H1 (cell line): ENCODE measurements around the gene TMEM97. TPM values are rescaled to one million over a fixed set of nuclear protein-coding genes. Genes with fewer than 3 reads are reported as not detected.

Experiments
- CTCF ChIA-PET: fragments of 300-600 bp; sonication (Branson Sonifier 250); formaldehyde crosslinking; loops from one replicate; lab custom pipeline; 2021; ENCODE audit not compliant: partially characterized antibody; lab: Charles Lee
- POLR2A ChIA-PET: fragments of 300-600 bp; sonication (Branson Sonifier 250); formaldehyde crosslinking; loops from one replicate; lab custom pipeline; 2021; ENCODE audit warnings: inconsistent platforms; ENCODE audit not compliant: partially characterized antibody; lab: Charles Lee
- DNase-seq, 2 experiments: peaks; one replicate each; pipeline versions ENCODE4 v3.0.0 to v3.0.0-alpha.2; 2010 to 2022; ENCODE audit warnings: low spot score in 2 of 2, low read depth in 1 of 2, mixed read lengths in 1 of 2
- FAIRE-seq: peaks from 2 replicates; lab custom pipeline; 2011; peaks lifted over from hg19 to GRCh38; lab: Jason Lieb, UNC
- H2AFZ ChIP-seq: 2 replicates; pipeline ENCODE4 v1.8.1; 2012; ENCODE audit warnings: low read length, inconsistent platforms
- H2AK5ac ChIP-seq: 2 replicates; pipeline ENCODE4 v1.6.1; 2013; ENCODE audit warnings: low read depth, low read length
- H2BK120ac ChIP-seq: replicated peaks from 2 replicates; pipeline ENCODE3; 2013; ENCODE audit warnings: low read depth, low read length, inconsistent platforms
- H2BK12ac ChIP-seq: 2 replicates; pipeline ENCODE4 v1.6.1; 2013; ENCODE audit warnings: low read depth, low read length
- H2BK15ac ChIP-seq: 2 replicates; pipeline ENCODE4 v1.6.1; 2013; ENCODE audit warnings: low read length
- H2BK20ac ChIP-seq: 2 replicates; pipeline ENCODE4 v1.6.1; 2013; ENCODE audit warnings: low read length
- H2BK5ac ChIP-seq: 2 replicates; pipeline ENCODE4 v1.6.1; 2013; ENCODE audit warnings: low read depth, low read length
- H3K14ac ChIP-seq: 2 replicates; pipeline ENCODE4 v1.6.1; 2013; ENCODE audit warnings: inconsistent platforms; ENCODE audit not compliant: insufficient read length
- H3K18ac ChIP-seq: 2 replicates; pipeline ENCODE4 v1.6.1; 2013; ENCODE audit warnings: low read length; ENCODE audit errors: extremely low read depth
- H3K23ac ChIP-seq: 2 replicates; pipeline ENCODE4 v1.6.1; 2013; ENCODE audit warnings: inconsistent platforms; ENCODE audit not compliant: insufficient read length
- H3K23me2 ChIP-seq: 2 replicates; pipeline ENCODE4 v1.6.1; 2013; ENCODE audit warnings: low read depth, low read length
- H3K27ac ChIP-seq: 2 replicates; pipeline ENCODE4 v1.6.1; 2011; ENCODE audit warnings: low read depth, low read length, inconsistent platforms
- H3K27me3 ChIP-seq, 4 experiments: replicated peaks in 1 of 4; 1 replicate in 1 of 4; 2 replicates in 3 of 4; pipeline versions ENCODE4 v1.6.1 to v1.8.1; 2011 to 2013; ENCODE audit warnings: low read length in 3 of 4, mild to moderate bottlenecking in 3 of 4, inconsistent platforms in 2 of 4, mixed read lengths in 2 of 4, moderate library complexity in 1 of 4; ENCODE audit not compliant: control insufficient read depth in 3 of 4, insufficient read depth in 3 of 4; ENCODE audit errors: extremely low read depth in 1 of 4
- H3K36me3 ChIP-seq, 4 experiments: 2 replicates each; pipeline versions ENCODE4 v1.6.1 to v1.8.1; 2011 to 2013; ENCODE audit warnings: mild to moderate bottlenecking in 4 of 4, low read length in 3 of 4, moderate library complexity in 2 of 4, control low read depth in 1 of 4, inconsistent platforms in 1 of 4; ENCODE audit not compliant: insufficient read depth in 4 of 4, control insufficient read depth in 2 of 4
- H3K4ac ChIP-seq: replicated peaks from 2 replicates; pipeline ENCODE3; 2013; ENCODE audit warnings: low read length, low read depth, mixed read lengths, inconsistent platforms; ENCODE audit not compliant: insufficient read length
- H3K4me1 ChIP-seq, 4 experiments: replicated peaks in 1 of 4; 1 replicate in 1 of 4; 2 replicates in 3 of 4; pipeline versions ENCODE4 v1.6.1 to v1.8.1; 2011 to 2013; ENCODE audit warnings: low read length in 3 of 4, inconsistent platforms in 2 of 4, mixed read lengths in 1 of 4; ENCODE audit not compliant: insufficient read depth in 4 of 4, control insufficient read depth in 3 of 4
- H3K4me2 ChIP-seq, 2 experiments: 2 replicates each; pipeline versions ENCODE4 v1.6.1 to v1.8.1; 2011 to 2013; ENCODE audit warnings: low read depth in 2 of 2, low read length in 2 of 2, control low read depth in 1 of 2, inconsistent platforms in 1 of 2, mild to moderate bottlenecking in 1 of 2; ENCODE audit not compliant: insufficient read depth in 1 of 2
- H3K4me3 ChIP-seq, 4 experiments: fragments of 200-600, 300-600 bp in 1 of 4; sonication (generic), shearing (Covaris generic), sonication (Bioruptor Twin) in 1 of 4; 2 replicates each; pipeline versions ENCODE4 v1.5.1 to v1.8.1; 2011 to 2016; ENCODE audit warnings: low read length in 4 of 4, low read depth in 3 of 4, control low read depth in 2 of 4, inconsistent platforms in 2 of 4, mild to moderate bottlenecking in 2 of 4, mixed read lengths in 1 of 4, moderate library complexity in 1 of 4; ENCODE audit not compliant: insufficient read depth in 2 of 4; ENCODE audit errors: extremely low read depth in 1 of 4
- H3K56ac ChIP-seq: replicated peaks from 2 replicates; pipeline ENCODE3; 2013; ENCODE audit warnings: low read depth, mild to moderate bottlenecking, mixed read lengths, low read length, inconsistent platforms; ENCODE audit not compliant: insufficient read length
- H3K79me1 ChIP-seq: 2 replicates; pipeline ENCODE4 v1.6.1; 2013; ENCODE audit warnings: low read depth, low read length, control low read depth
- H3K79me2 ChIP-seq, 2 experiments: 2 replicates each; pipeline versions ENCODE4 v1.6.1 to v1.8.1; 2012 to 2013; ENCODE audit warnings: low read length in 2 of 2, mild to moderate bottlenecking in 2 of 2, inconsistent platforms in 1 of 2; ENCODE audit not compliant: insufficient read depth in 2 of 2, control insufficient read depth in 1 of 2
- H3K9ac ChIP-seq, 4 experiments: replicated peaks in 1 of 4; 1 replicate in 1 of 4; 2 replicates in 3 of 4; pipeline versions ENCODE4 v1.6.1 to v1.8.1; 2011 to 2013; ENCODE audit warnings: low read depth in 3 of 4, low read length in 3 of 4, control low read depth in 2 of 4, mild to moderate bottlenecking in 2 of 4, moderate library complexity in 2 of 4, inconsistent platforms in 1 of 4; ENCODE audit errors: extremely low read depth in 1 of 4
- H3K9me3 ChIP-seq, 2 experiments: 2 replicates each; pipeline versions ENCODE4 v1.6.1 to v1.8.1; 2012 to 2013; ENCODE audit warnings: mild to moderate bottlenecking in 2 of 2, moderate library complexity in 2 of 2, control low read depth in 1 of 2, inconsistent platforms in 1 of 2, low read depth in 1 of 2, low read length in 1 of 2, mixed read lengths in 1 of 2; ENCODE audit not compliant: insufficient read depth in 2 of 2
- H4K20me1 ChIP-seq, 2 experiments: replicated peaks in 1 of 2; 2 replicates each; pipeline versions ENCODE3 to v1.8.1; 2011 to 2013; ENCODE audit warnings: inconsistent platforms in 2 of 2, low read length in 2 of 2, mild to moderate bottlenecking in 1 of 2; ENCODE audit not compliant: insufficient read depth in 2 of 2, control insufficient read depth in 1 of 2
- H4K5ac ChIP-seq: 2 replicates; pipeline ENCODE4 v1.6.1; 2013; ENCODE audit warnings: low read length, low read depth, mixed read lengths, inconsistent platforms; ENCODE audit not compliant: insufficient read length
- H4K8ac ChIP-seq: 2 replicates; pipeline ENCODE4 v1.8.0; 2013; ENCODE audit warnings: mild to moderate bottlenecking, moderate library complexity, low read length, inconsistent platforms; ENCODE audit not compliant: insufficient read depth; ENCODE audit errors: extremely low read depth
- H4K91ac ChIP-seq: replicated peaks from 2 replicates; pipeline ENCODE3; 2013; ENCODE audit warnings: low read length, mixed read lengths, inconsistent platforms; ENCODE audit not compliant: insufficient read length
- GTF2F1 ChIP-seq: IDR thresholded peaks from 2 replicates; pipeline ENCODE4 v1.6.1; 2012; ENCODE audit warnings: low read depth, low read length, improper control_type of control experiment, borderline replicate concordance
- HDAC2 ChIP-seq, 2 experiments: fragments of 300-600 bp in 1 of 2; sonication (generic) in 1 of 2; IDR thresholded peaks; 2 replicates each; pipeline ENCODE4 v1.6.1; 2011 to 2012; ENCODE audit warnings: low read depth in 2 of 2, low read length in 2 of 2, mild to moderate bottlenecking in 2 of 2, moderate library complexity in 2 of 2, borderline replicate concordance in 1 of 2, inconsistent platforms in 1 of 2
- RAD21 ChIP-seq, 2 experiments: IDR thresholded peaks in 1 of 2; conservative IDR thresholded peaks in 1 of 2; 2 replicates each; pipeline ENCODE4 v1.6.1; 2011; ENCODE audit warnings: low read depth in 2 of 2, low read length in 2 of 2, improper control_type of control experiment in 1 of 2, inconsistent platforms in 1 of 2, mild to moderate bottlenecking in 1 of 2, moderate library complexity in 1 of 2
- WGBS, 2 experiments: shearing (Covaris generic) in 1 of 2; methylation state at CpG; one replicate each; pipeline versions ENCODE4 v1.1.6 to v1.1.7; 2013 to 2015; ENCODE audit warnings: low lambda C conversion rate in 2 of 2, mixed read lengths in 2 of 2, inconsistent platforms in 1 of 2, low coverage in 1 of 2, missing lambda C conversion rate in 1 of 2; ENCODE audit not compliant: insufficient replicate concordance in 2 of 2, insufficient coverage in 1 of 2, insufficient read length in 1 of 2; ENCODE audit errors: extremely low coverage in 1 of 2, missing lambda C conversion rate in 1 of 2; 5-methylcytosine and 5-hydroxymethylcytosine counted together
- polyA plus RNA-seq, 7 experiments: library from polyadenylated mRNA; depleted of rRNA in 3 of 7; stranded (reverse) in 5 of 7; unstranded in 2 of 7; fragments of >200 nt in 5 of 7; fragments of 200-250 nt in 2 of 7; gene quantifications; 1 replicate in 5 of 7; 2 replicates in 1 of 7; 4 replicates in 1 of 7; pipeline versions ENCODE4 v1.2.1 to v1.2.3, GENCODE V29; 2011 to 2013; ENCODE audit warnings: missing spikeins in 2 of 7, mixed read lengths in 2 of 7
- total RNA-seq: library from RNA; stranded (reverse); fragmentation: NEBNext Ultra II Directional; extraction: Animal tissue kit (Norgen Biotek cat#: 25700); gene quantifications from 2 replicates; pipeline ENCODE4 v1.2.1, GENCODE V29; 2021

TMEM97 gene
- total and polyA plus RNA-seq, 2 of the 8 experiments (the other 6 are each of a cell fraction or from before 2014, with no cell fraction given): 126 to 130 TPM

GRCh38 chr17:28348979-28349378 is 30.0 kb downstream of the TMEM97 start:
- Histone ChIP-seq H3K56ac (no peak overlapping the region), H3K36me3 (peaks cover 28 to 66% (median 51%) of the 10 kb centered on the region in 4 experiments), H4K5ac (no peak overlapping the region), H3K4ac (no peak overlapping the region), H3K9ac (no peak overlapping the region), H4K8ac (no peak overlapping the region), H2AFZ (no peak overlapping the region), H3K14ac (no peak overlapping the region), H3K18ac (no peak overlapping the region), H2AK5ac (no peak overlapping the region), H4K91ac (no peak overlapping the region), H2BK5ac (no peak overlapping the region), H2BK20ac (no peak overlapping the region), H3K4me2 (no peak overlapping the region), H3K27ac (no peak overlapping the region), H2BK12ac (no peak overlapping the region), H2BK15ac (no peak overlapping the region), H3K23ac (no peak overlapping the region), H4K20me1 (peaks cover 14 to 15% of the 10 kb centered on the region in 2 experiments), H3K4me1 (peaks cover 0 to 4% (median 0%) of the 10 kb centered on the region in 4 experiments; a peak in 3 of 7 replicates), H3K79me2 (no peaks in the 10 kb centered on the region), H3K27me3 (no peaks in the 10 kb centered on the region), H3K4me3 (no peak overlapping the region), H2BK120ac (no peak overlapping the region), H3K9me3 (no peaks in the 10 kb centered on the region), H3K79me1 (no peaks in the 10 kb centered on the region), H3K23me2 (no peaks in the 10 kb centered on the region)
- no peak for TF ChIP-seq RAD21 (IDR thresholded peaks at IDR 0.05 in 1 of 2, conservative IDR thresholded peaks at IDR 0.05 in 1 of 2; ENCODE audit: low read depth in 2 of 2, low read length in 2 of 2)
- no peak for TF ChIP-seq HDAC2 (IDR thresholded peaks at IDR 0.05; ENCODE audit: borderline replicate concordance in 1 of 2, low read depth in 2 of 2, low read length in 2 of 2)
- no peak for TF ChIP-seq GTF2F1
- ChIA-PET POLR2A (interaction anchor here (1.1 to 9.7 kb wide), 5 partner anchors 7 to 17 kb away, joined by 3 to 92 read pairs (median 14); partner anchors contain the start of genes POLDIP2 and SEBOX), CTCF (interaction anchor here (0.7 to 1.4 kb wide), 3 partner anchors 71 to 199 kb away, joined by 3 read pairs; no protein-coding TSS in a partner anchor)
- no peak for FAIRE-seq
- WGBS, 2 experiments: 95% methylated on average over 3 of the region's 3 CpGs; no CpG with 5 or more reads in 1 of the 2 experiments
- no peak for DNase-seq
